ENCODE data around the gene STIM2. TPM values are rescaled to one million over a fixed set of nuclear protein-coding genes. Genes with fewer than 3 reads are reported as not detected.

STIM2 gene
- polyA plus RNA-seq, 3 donors, result 8.6 to 16.5 (median 8.8) TPM

GRCh38 chr4:27050731-27051130 is 190.1 kb downstream of the STIM2 start:
- Mint-ChIP-seq H3K4me1 (peaks cover 5% of the 10 kb centered on the region), H3K4me3 (no peak overlapping the region), H3K36me3 (no peaks in the 10 kb centered on the region), H3K27ac (no peak overlapping the region), H3K9me3 (no peaks in the 10 kb centered on the region), H3K27me3 (ENCODE audit: low read depth in 3 of 3) (peaks cover 39 to 59% (median 45%) of the 10 kb centered on the region in 3 donors)
- Histone ChIP-seq H3K36me3 (replicated peaks in 1 of 2; ENCODE audit: control insufficient read depth in 1 of 2, insufficient read depth in 2 of 2, low read length in 2 of 2) (no peaks in the 10 kb centered on the region), H3K79me2 (ENCODE audit: insufficient read depth, low read length) (no peaks in the 10 kb centered on the region), H3K9ac (ENCODE audit: insufficient read depth, low read length, poor library complexity, severe bottlenecking) (no peak overlapping the region), H3K9me3 (replicated peaks in 1 of 2; ENCODE audit: control insufficient read depth in 1 of 2, insufficient read depth in 1 of 2, low read length in 2 of 2) (no peaks in the 10 kb centered on the region), H3K27me3 (ENCODE audit: control insufficient read depth in 2 of 2, insufficient read depth in 2 of 2, low read length in 2 of 2) (peaks cover 13 to 46% of the 10 kb centered on the region in 2 donors), H3K27ac (ENCODE audit: low read depth in 1 of 2, low read length in 2 of 2) (no peak overlapping the region), H4K20me1 (ENCODE audit: insufficient read depth, low read length) (no peaks in the 10 kb centered on the region), H2AFZ (ENCODE audit: insufficient read depth, low read depth, low read length, poor library complexity, severe bottlenecking) (no peak overlapping the region), H3K4me2 (replicated peaks; ENCODE audit: extremely low read depth, low read length, poor library complexity, severe bottlenecking) (no peak overlapping the region), H3K4me3 (replicated peaks in 1 of 3; ENCODE audit: low read depth in 2 of 3, low read length in 3 of 3) (no peak overlapping the region), H3K4me1 (ENCODE audit: control insufficient read depth in 1 of 2, insufficient read depth in 2 of 2, low read length in 2 of 2) (peaks cover 5 to 7% of the 10 kb centered on the region in 2 donors)
- intact Hi-C loops (cut with micrococcal nuclease), result loop anchor here in 1 of 2 donors (10.0 kb wide), 1 partner anchor 254 kb away; no protein-coding TSS in a partner anchor
- WGBS (ENCODE audit: insufficient coverage), result 83% methylated on average over 3 of the region's 3 CpGs
- no peak for DNase-seq
- TF ChIP-seq CTCF (IDR thresholded peaks at IDR 0.05), result no peak

GRCh38 chr4:27055221-27055760 is 194.7 kb downstream of the STIM2 start:
- 79% methylated on average over 2 of the region's 3 CpGs for WGBS (ENCODE audit: insufficient coverage)
- TF ChIP-seq CTCF (IDR thresholded peaks at IDR 0.05), result no peak
- H3K9me3 Mint-ChIP-seq, result no peaks in the 10 kb centered on the region
- peaks cover 20 to 37% (median 31%) of the 10 kb centered on the region in 3 donors for H3K27me3 Mint-ChIP-seq (ENCODE audit: low read depth in 3 of 3)
- Histone ChIP-seq H3K27ac (ENCODE audit: low read depth in 1 of 2, low read length in 2 of 2) (no peak overlapping the region), H2AFZ (ENCODE audit: insufficient read depth, low read depth, low read length, poor library complexity, severe bottlenecking) (no peak overlapping the region), H4K20me1 (ENCODE audit: insufficient read depth, low read length) (no peaks in the 10 kb centered on the region), H3K4me3 (replicated peaks in 1 of 3; ENCODE audit: low read depth in 2 of 3, low read length in 3 of 3) (no peak overlapping the region), H3K79me2 (ENCODE audit: insufficient read depth, low read length) (no peaks in the 10 kb centered on the region), H3K9me3 (replicated peaks in 1 of 2; ENCODE audit: control insufficient read depth in 1 of 2, insufficient read depth in 1 of 2, low read length in 2 of 2) (no peaks in the 10 kb centered on the region), H3K4me1 (ENCODE audit: control insufficient read depth in 1 of 2, insufficient read depth in 2 of 2, low read length in 2 of 2) (no peaks in the 10 kb centered on the region), H3K4me2 (replicated peaks; ENCODE audit: extremely low read depth, low read length, poor library complexity, severe bottlenecking) (no peak overlapping the region), H3K9ac (ENCODE audit: insufficient read depth, low read length, poor library complexity, severe bottlenecking) (no peak overlapping the region), H3K36me3 (replicated peaks in 1 of 2; ENCODE audit: control insufficient read depth in 1 of 2, insufficient read depth in 2 of 2, low read length in 2 of 2) (no peaks in the 10 kb centered on the region), H3K27me3 (ENCODE audit: control insufficient read depth in 2 of 2, insufficient read depth in 2 of 2, low read length in 2 of 2) (peaks cover 0 to 27% of the 10 kb centered on the region in 2 donors)
- intact Hi-C loops (cut with micrococcal nuclease), result loop anchor here in 1 of 2 donors (10.0 kb wide), 1 partner anchor 250 kb away; no protein-coding TSS in a partner anchor
- no peaks in the 10 kb centered on the region for H3K36me3 Mint-ChIP-seq
- DNase-seq, result no peak
- no peaks in the 10 kb centered on the region for H3K4me1 Mint-ChIP-seq
- no peak overlapping the region for H3K27ac Mint-ChIP-seq
- H3K4me3 Mint-ChIP-seq, result peak overlapping the region in 1 of 2 donors; percentile 3
